BLaER1 treated with 17β-estradiol and CSF1 and Interleukin-3, amounts not matched to agents 10 nM and 100 nM (cell line): ENCODE data around the gene EML6.

Experiments used
- H3K27ac ChIP-seq, 11 experiments: shearing (Covaris generic); formaldehyde crosslinking; 2 replicates each; pipeline ENCODE4 v1.8.1; 2022
- H3K27me3 ChIP-seq, 11 experiments: shearing (Covaris generic); formaldehyde crosslinking; 2 replicates each; pipeline ENCODE4 v1.8.1; 2022
- H3K36me3 ChIP-seq, 11 experiments: shearing (Covaris generic); formaldehyde crosslinking; 2 replicates each; pipeline ENCODE4 v1.8.1; 2022
- H3K4me1 ChIP-seq, 10 experiments: shearing (Covaris generic); formaldehyde crosslinking; 2 replicates each; pipeline ENCODE4 v1.8.1; 2022
- H3K4me2 ChIP-seq, 11 experiments: shearing (Covaris generic); formaldehyde crosslinking; 2 replicates each; pipeline ENCODE4 v1.8.1; 2022
- H3K4me3 ChIP-seq, 10 experiments: shearing (Covaris generic); formaldehyde crosslinking; 2 replicates each; pipeline ENCODE4 v1.8.1; 2022
- H3K9ac ChIP-seq, 11 experiments: shearing (Covaris generic); formaldehyde crosslinking; 2 replicates each; pipeline ENCODE4 v1.8.1; 2022
- H3K9me3 ChIP-seq, 11 experiments: shearing (Covaris generic); formaldehyde crosslinking; replicated peaks in 1 of 11; 2 replicates each; pipeline ENCODE4 v1.8.1; 2022
- H4K20me1 ChIP-seq, 11 experiments: shearing (Covaris generic); formaldehyde crosslinking; 2 replicates each; pipeline ENCODE4 v1.8.1; 2022
- Cebpa-rat ChIP-seq, 11 experiments: shearing (Covaris generic); IDR thresholded peaks; 2 replicates each; pipeline ENCODE4 v1.8.1; 2022

The EML6 gene

DNA sequence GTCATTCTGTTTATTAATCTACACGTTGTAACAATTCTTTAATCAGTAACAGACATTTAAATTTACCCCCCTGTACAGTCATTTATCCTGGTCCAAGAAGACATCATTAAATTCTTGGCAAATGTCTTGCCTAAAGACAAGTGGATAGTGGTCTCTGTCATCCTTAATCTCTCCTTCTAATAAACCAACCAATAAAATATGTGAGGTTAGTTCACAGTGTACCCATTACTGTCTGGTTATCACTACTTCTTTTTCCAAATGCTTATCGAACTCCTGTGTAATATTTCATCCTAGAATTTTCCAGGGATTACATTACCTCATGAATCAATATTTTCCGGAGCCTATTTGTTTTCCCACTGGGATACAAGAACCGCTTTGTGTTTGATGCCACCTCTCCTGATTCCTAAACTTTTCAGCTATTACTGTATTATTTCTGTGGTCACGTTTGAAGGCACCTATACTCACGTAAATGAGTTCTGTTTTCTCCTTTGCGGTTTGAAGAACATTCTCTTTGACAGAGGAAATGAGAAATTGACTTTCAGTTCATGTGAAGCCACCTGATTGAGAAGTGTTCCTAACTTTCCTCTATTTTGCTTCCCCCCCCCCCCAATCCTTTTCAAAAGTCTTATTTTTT, 195.3 kb downstream of the EML6 start:
- Histone ChIP-seq H3K4me3 (no peak overlapping the region), H3K9me3 (peaks cover 7 to 25% (median 16%) of the 10 kb centered on the region in 11 experiments; a peak in 19 of 22 replicates), H3K9ac (no peak overlapping the region), H3K27me3 (no peaks in the 10 kb centered on the region), H3K4me1 (no peaks in the 10 kb centered on the region), H4K20me1 (no peaks in the 10 kb centered on the region), H3K36me3 (no peaks in the 10 kb centered on the region), H3K27ac (no peak overlapping the region), H3K4me2 (no peak overlapping the region)
- TF ChIP-seq Cebpa-rat (IDR thresholded peaks at IDR 0.05) = no peak

- Histone ChIP-seq H3K4me1 (no peaks in the 10 kb centered on the region), H3K27me3 (no peaks in the 10 kb centered on the region), H3K4me3 (no peak overlapping the region), H3K27ac (no peak overlapping the region), H3K4me2 (no peak overlapping the region), H3K36me3 (no peaks in the 10 kb centered on the region), H3K9me3 (peaks cover 7 to 25% (median 16%) of the 10 kb centered on the region in 11 experiments; a peak in 19 of 22 replicates), H4K20me1 (no peaks in the 10 kb centered on the region), H3K9ac (no peak overlapping the region)
- no peak for TF ChIP-seq Cebpa-rat (IDR thresholded peaks at IDR 0.05)
Observed at GRCh38 chr2:54920660-54921059, 197.2 kb downstream of the EML6 start.

GRCh38 chr2:54924121-54924520, 200.7 kb downstream of the EML6 start:
- Histone ChIP-seq H3K9ac (no peak overlapping the region), H3K36me3 (no peaks in the 10 kb centered on the region), H3K4me2 (no peak overlapping the region), H3K9me3 (peaks cover 7 to 25% (median 17%) of the 10 kb centered on the region in 11 experiments; a peak in 19 of 22 replicates), H3K4me1 (0 out of 20 replicates have a peak, but pooled peaks cover 0 to 6% (median 0%) of the 10 kb centered on the region in 10 experiments), H4K20me1 (no peaks in the 10 kb centered on the region), H3K4me3 (no peak overlapping the region), H3K27me3 (no peaks in the 10 kb centered on the region), H3K27ac (no peak overlapping the region)
- no peak for TF ChIP-seq Cebpa-rat (IDR thresholded peaks at IDR 0.05)

GRCh38 chr2:54925022-54925421, 201.6 kb downstream of the EML6 start:
- TF ChIP-seq Cebpa-rat (IDR thresholded peaks at IDR 0.05) = no peak
- Histone ChIP-seq H3K9ac (no peak overlapping the region), H3K4me2 (no peak overlapping the region), H3K27me3 (no peaks in the 10 kb centered on the region), H3K4me3 (no peak overlapping the region), H3K9me3 (peaks cover 7 to 25% (median 17%) of the 10 kb centered on the region in 11 experiments; a peak in 19 of 22 replicates), H3K4me1 (0 out of 20 replicates have a peak, but pooled peaks cover 0 to 6% (median 0%) of the 10 kb centered on the region in 10 experiments), H4K20me1 (no peaks in the 10 kb centered on the region), H3K27ac (no peak overlapping the region), H3K36me3 (no peaks in the 10 kb centered on the region)

- H3K27me3 ChIP-seq = no peaks in the 10 kb centered on the region
- no peak for TF ChIP-seq Cebpa-rat (IDR thresholded peaks at IDR 0.05)
- no peak overlapping the region for H3K27ac ChIP-seq
- no peaks in the 10 kb centered on the region for H3K36me3 ChIP-seq
- H3K4me1 ChIP-seq = 0 out of 20 replicates have a peak, but pooled peaks cover 0 to 6% (median 0%) of the 10 kb centered on the region in 10 experiments
- no peaks in the 10 kb centered on the region for H4K20me1 ChIP-seq
- H3K9ac ChIP-seq = no peak overlapping the region
- 0 out of 22 replicates have a peak overlapping the region, but pooled peaks of 1 of the 11 experiments have one; percentile 4 for H3K4me2 ChIP-seq
- peaks cover 0 to 7% (median 0%) of the 10 kb centered on the region in 11 experiments; a peak in 4 of 22 replicates for H3K9me3 ChIP-seq
- no peak overlapping the region for H3K4me3 ChIP-seq
Observed at GRCh38 chr2:54927085-54927750, 203.8 kb downstream of the EML6 start.

- Histone ChIP-seq H3K27ac (no peak overlapping the region), H3K4me1 (0 out of 20 replicates have a peak, but pooled peaks cover 0 to 6% (median 0%) of the 10 kb centered on the region in 10 experiments), H3K9ac (no peak overlapping the region), H3K9me3 (peaks cover 0 to 7% (median 0%) of the 10 kb centered on the region in 11 experiments; a peak in 3 of 22 replicates), H3K36me3 (no peaks in the 10 kb centered on the region), H3K4me2 (no peak overlapping the region), H4K20me1 (no peaks in the 10 kb centered on the region), H3K27me3 (no peaks in the 10 kb centered on the region), H3K4me3 (no peak overlapping the region)
- no peak for TF ChIP-seq Cebpa-rat (IDR thresholded peaks at IDR 0.05)
Observed at GRCh38 chr2:54927751-54928615, 204.5 kb downstream of the EML6 start.

DNA sequence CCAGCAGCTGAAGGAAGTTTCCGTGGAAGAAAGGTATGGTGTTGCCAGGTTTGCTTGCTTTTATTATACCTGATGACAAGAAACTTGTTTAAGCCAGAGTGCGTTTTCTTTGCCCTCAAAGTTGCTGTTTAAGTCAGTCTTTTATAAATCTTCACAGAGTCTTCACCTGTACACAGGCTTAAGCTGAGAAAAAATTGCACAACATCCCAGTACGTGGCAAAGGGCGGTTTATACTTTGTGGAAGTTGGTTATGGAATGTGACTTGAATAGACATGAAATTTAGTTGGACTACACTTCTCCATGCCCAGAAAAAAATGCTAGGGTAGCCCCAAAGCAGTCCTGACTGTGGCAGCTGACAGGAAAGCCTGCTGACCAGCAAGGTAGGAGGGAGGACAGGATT, 205.3 kb downstream of the EML6 start:
- Histone ChIP-seq H3K9me3 (peaks cover 0 to 7% (median 0%) of the 10 kb centered on the region in 11 experiments; a peak in 3 of 22 replicates), H3K4me1 (0 out of 20 replicates have a peak, but pooled peaks cover 0 to 6% (median 0%) of the 10 kb centered on the region in 10 experiments), H3K27ac (no peak overlapping the region), H3K4me3 (no peak overlapping the region), H3K27me3 (no peaks in the 10 kb centered on the region), H3K36me3 (no peaks in the 10 kb centered on the region), H4K20me1 (no peaks in the 10 kb centered on the region), H3K4me2 (no peak overlapping the region), H3K9ac (no peak overlapping the region)
- no peak for TF ChIP-seq Cebpa-rat (IDR thresholded peaks at IDR 0.05)

DNA sequence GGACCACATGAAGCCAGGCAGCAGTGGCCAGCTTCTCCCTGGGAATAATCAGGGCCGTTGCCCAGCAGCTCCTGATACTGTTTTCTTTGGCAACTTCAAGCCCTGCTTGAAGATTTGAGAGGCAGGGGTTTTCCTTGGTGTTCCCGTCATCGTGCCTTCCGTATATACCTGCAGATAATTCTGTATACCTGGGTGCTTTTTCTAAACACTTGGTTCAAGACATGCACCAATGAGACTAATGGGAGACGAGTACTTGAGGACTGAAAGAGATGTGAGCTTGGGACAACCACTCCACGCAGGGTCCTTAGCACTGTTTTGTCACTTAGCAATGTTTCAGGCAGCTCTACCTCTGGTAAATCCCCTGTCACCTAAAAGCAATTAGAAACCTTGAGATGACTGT, 208.0 kb downstream of the EML6 start:
- Histone ChIP-seq H4K20me1 (no peaks in the 10 kb centered on the region), H3K4me1 (0 out of 20 replicates have a peak, but pooled peaks cover 0 to 6% (median 0%) of the 10 kb centered on the region in 10 experiments), H3K9ac (no peak overlapping the region), H3K4me3 (no peak overlapping the region), H3K36me3 (no peaks in the 10 kb centered on the region), H3K27me3 (no peaks in the 10 kb centered on the region), H3K9me3 (peaks cover 0 to 9% (median under 1%) of the 10 kb centered on the region in 11 experiments; a peak in 5 of 22 replicates), H3K4me2 (no peak overlapping the region), H3K27ac (no peak overlapping the region)
- TF ChIP-seq Cebpa-rat (IDR thresholded peaks at IDR 0.05) = no peak

DNA sequence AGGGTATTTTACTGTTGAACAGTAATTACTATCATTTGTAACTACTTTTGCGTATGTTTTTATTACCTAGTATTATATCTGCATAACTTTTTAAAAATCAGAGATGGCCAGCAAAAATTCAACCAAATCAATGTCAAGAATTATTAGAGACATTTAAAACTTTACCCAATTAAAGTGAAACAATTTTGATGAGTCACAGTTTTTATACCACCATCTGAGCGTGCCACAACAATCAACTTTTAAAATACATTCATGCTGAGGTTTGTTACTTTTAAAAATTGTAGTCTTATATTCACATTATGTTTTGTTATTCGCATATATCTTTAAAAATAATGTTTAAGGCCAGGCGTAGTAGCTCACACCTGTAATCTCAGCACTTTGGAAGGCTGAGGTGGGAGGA, 211.9 kb downstream of the EML6 start:
- H3K27ac ChIP-seq = no peak overlapping the region
- no peak overlapping the region for H3K4me2 ChIP-seq
- H4K20me1 ChIP-seq = no peaks in the 10 kb centered on the region
- H3K4me1 ChIP-seq = no peaks in the 10 kb centered on the region
- no peaks in the 10 kb centered on the region for H3K27me3 ChIP-seq
- no peak overlapping the region for H3K4me3 ChIP-seq
- TF ChIP-seq Cebpa-rat (IDR thresholded peaks at IDR 0.05) = no peak
- no peak overlapping the region for H3K9ac ChIP-seq
- peaks cover 22 to 38% (median 25%) of the 10 kb centered on the region in 11 experiments for H3K9me3 ChIP-seq
- peaks cover 0 to 8% (median 0%) of the 10 kb centered on the region in 11 experiments; a peak in 1 of 22 replicates for H3K36me3 ChIP-seq
